GM23248 (cell line): Measurements from ENCODE around the gene TTC28.

ENCODE experiments used
- EZH2 ChIP-seq: fragments of 200-600 bp; sonication (generic); IDR thresholded peaks from 2 replicates; pipeline ENCODE4 v1.6.1; 2018; ENCODE audit warnings: antibody characterized with exemption, mild to moderate bottlenecking; ENCODE audit not compliant: insufficient read depth, poor library complexity, severe bottlenecking
- EZH2phosphoT487 ChIP-seq: fragments of 200-600 bp; sonication (generic); IDR thresholded peaks from 2 replicates; pipeline ENCODE4 v1.6.1; 2018; ENCODE audit warnings: antibody characterized with exemption, moderate library complexity, mild to moderate bottlenecking, low read depth; ENCODE audit not compliant: insufficient read depth

GRCh38 chr22:28180804-28181731, 498.6 kb downstream of the TTC28 start:
- TF ChIP-seq EZH2phosphoT487 (no peak), EZH2 (no peak)
